Liver (tissue), 9 donors: ENCODE measurements around the gene CCDC102A. TPM values are rescaled to one million over a fixed set of nuclear protein-coding genes. Genes with fewer than 3 reads are reported as not detected.

Experiments
- DNase-seq: peaks from one replicate; pipeline ENCODE4 v3.0.0-alpha.2; 2017; ENCODE audit warnings: low spot score
- H3K27ac ChIP-seq, 2 donors: one replicate each; pipeline ENCODE4 v1.7.0; 2013; ENCODE audit warnings: inconsistent platforms in 2 of 2, low read length in 2 of 2, control low read depth in 1 of 2, low read depth in 1 of 2, mild to moderate bottlenecking in 1 of 2
- H3K27me3 ChIP-seq, 4 donors: one replicate each; pipeline versions ENCODE4 v1.6.1 to v1.7.0; 2013; ENCODE audit warnings: low read length in 3 of 4, inconsistent platforms in 1 of 4, mild to moderate bottlenecking in 1 of 4, moderate library complexity in 1 of 4; ENCODE audit not compliant: control insufficient read depth in 4 of 4, insufficient read depth in 4 of 4
- H3K36me3 ChIP-seq, 4 donors: one replicate each; pipeline versions ENCODE4 v1.6.1 to v1.7.0; 2013; ENCODE audit warnings: low read length in 3 of 4, mild to moderate bottlenecking in 3 of 4, low read depth in 1 of 4, moderate library complexity in 1 of 4; ENCODE audit not compliant: control insufficient read depth in 4 of 4, insufficient read depth in 3 of 4
- H3K4me1 ChIP-seq, 4 donors: one replicate each; pipeline versions ENCODE4 v1.6.1 to v1.7.0; 2013; ENCODE audit warnings: low read length in 3 of 4, mild to moderate bottlenecking in 3 of 4, moderate library complexity in 1 of 4; ENCODE audit not compliant: control insufficient read depth in 4 of 4, insufficient read depth in 4 of 4
- H3K4me3 ChIP-seq, 3 donors: one replicate each; pipeline versions ENCODE4 v1.6.1 to v1.7.0; 2013; ENCODE audit warnings: low read length in 3 of 3, control low read depth in 1 of 3, low read depth in 1 of 3, mild to moderate bottlenecking in 1 of 3
- H3K9ac ChIP-seq, 2 donors: one replicate each; pipeline ENCODE4 v1.7.0; 2013; ENCODE audit warnings: low read length in 2 of 2, mild to moderate bottlenecking in 2 of 2, moderate library complexity in 2 of 2, control low read depth in 1 of 2, low read depth in 1 of 2
- H3K9me3 ChIP-seq, 4 donors: one replicate each; pipeline versions ENCODE4 v1.6.1 to v1.7.0; 2013; ENCODE audit warnings: low read length in 3 of 4; ENCODE audit not compliant: control insufficient read depth in 4 of 4
- EGR1 ChIP-seq, 2 donors: IDR thresholded peaks; 2 replicates each; pipeline ENCODE4 v1.6.1; 2016 to 2018; ENCODE audit warnings: antibody characterized with exemption in 2 of 2, low read depth in 2 of 2
- FOXA1 ChIP-seq: IDR thresholded peaks from 2 replicates; pipeline ENCODE4 v1.6.1; 2016; ENCODE audit warnings: antibody characterized with exemption
- FOXA2 ChIP-seq: IDR thresholded peaks from 2 replicates; pipeline ENCODE4 v1.6.1; 2016; ENCODE audit warnings: antibody characterized with exemption
- JUND ChIP-seq, 2 donors: IDR thresholded peaks; 2 replicates each; pipeline ENCODE4 v1.6.1; 2016; ENCODE audit warnings: antibody characterized with exemption in 2 of 2
- NR2F2 ChIP-seq: IDR thresholded peaks from 2 replicates; pipeline ENCODE4 v1.6.1; 2016; ENCODE audit warnings: antibody characterized with exemption
- RXRA ChIP-seq, 2 donors: IDR thresholded peaks; 2 replicates each; pipeline ENCODE4 v1.6.1; 2017 to 2018; ENCODE audit warnings: antibody characterized with exemption in 2 of 2, mild to moderate bottlenecking in 1 of 2
- SP1 ChIP-seq: IDR thresholded peaks from 2 replicates; pipeline ENCODE4 v1.6.1; 2018; ENCODE audit warnings: antibody characterized with exemption, mild to moderate bottlenecking
- TAF1 ChIP-seq: conservative IDR thresholded peaks from 2 replicates; pipeline ENCODE4 v1.6.1; 2016; ENCODE audit warnings: antibody characterized with exemption, mild to moderate bottlenecking
- YY1 ChIP-seq: IDR thresholded peaks from 2 replicates; pipeline ENCODE4 v1.6.1; 2016; ENCODE audit warnings: antibody characterized with exemption, mild to moderate bottlenecking
- WGBS: extraction: QIAGEN DNeasy Blood & Tissue Kit; methylation state at CpG from one replicate; pipeline ENCODE4 v1.1.7; 2013; 5-methylcytosine and 5-hydroxymethylcytosine counted together
- polyA plus RNA-seq, 2 donors: library from polyadenylated mRNA; stranded (reverse) in 1 of 2; unstranded in 1 of 2; fragments of 200-250 nt in 1 of 2; fragments of >200 nt in 1 of 2; fragmentation: Nextera tagmentation in 1 of 2; extraction: Ambion mirVana in 1 of 2; gene quantifications; one replicate each; pipeline versions ENCODE4 v1.2.1 to v1.2.3, GENCODE V29; 2013 to 2015
- total RNA-seq, 2 donors: library from RNA; depleted of rRNA; stranded (reverse); fragments of >200 nt; gene quantifications; one replicate each; pipeline ENCODE4 v1.2.3, GENCODE V29; 2014
- TF ChIP-seq, protein P1 (sequence below): IDR thresholded peaks from 2 replicates; pipeline ENCODE4 v1.6.1; 2016; ENCODE audit warnings: antibody characterized with exemption
- TF ChIP-seq, protein P2 (sequence below): IDR thresholded peaks from 2 replicates; pipeline ENCODE4 v1.6.1; 2016; ENCODE audit warnings: antibody characterized with exemption, mild to moderate bottlenecking
- TF ChIP-seq, protein P3 (sequence below): fragments of 150-350 bp; IDR thresholded peaks from 2 replicates; pipeline ENCODE4 v1.5.1; 2017; ENCODE audit warnings: improper control_type of control experiment, low read depth, low read length; ENCODE audit not compliant: missing input control
- TF ChIP-seq, protein P4 (sequence below): IDR thresholded peaks from 2 replicates; pipeline ENCODE4 v1.6.1; 2016; ENCODE audit warnings: antibody characterized with exemption
- TF ChIP-seq, protein P5 (sequence below): IDR thresholded peaks from 2 replicates; pipeline ENCODE4 v1.6.1; 2016; ENCODE audit warnings: antibody characterized with exemption
- donor health status: healthy.
- donor health status: healthy.
- donor health status: healthy.
- donor health status: healthy.
- donor health status: healthy.

Gene CCDC102A
- total and polyA plus RNA-seq, 4 donors, result 0.36 to 2.6 (median 1.7) TPM

DNA sequence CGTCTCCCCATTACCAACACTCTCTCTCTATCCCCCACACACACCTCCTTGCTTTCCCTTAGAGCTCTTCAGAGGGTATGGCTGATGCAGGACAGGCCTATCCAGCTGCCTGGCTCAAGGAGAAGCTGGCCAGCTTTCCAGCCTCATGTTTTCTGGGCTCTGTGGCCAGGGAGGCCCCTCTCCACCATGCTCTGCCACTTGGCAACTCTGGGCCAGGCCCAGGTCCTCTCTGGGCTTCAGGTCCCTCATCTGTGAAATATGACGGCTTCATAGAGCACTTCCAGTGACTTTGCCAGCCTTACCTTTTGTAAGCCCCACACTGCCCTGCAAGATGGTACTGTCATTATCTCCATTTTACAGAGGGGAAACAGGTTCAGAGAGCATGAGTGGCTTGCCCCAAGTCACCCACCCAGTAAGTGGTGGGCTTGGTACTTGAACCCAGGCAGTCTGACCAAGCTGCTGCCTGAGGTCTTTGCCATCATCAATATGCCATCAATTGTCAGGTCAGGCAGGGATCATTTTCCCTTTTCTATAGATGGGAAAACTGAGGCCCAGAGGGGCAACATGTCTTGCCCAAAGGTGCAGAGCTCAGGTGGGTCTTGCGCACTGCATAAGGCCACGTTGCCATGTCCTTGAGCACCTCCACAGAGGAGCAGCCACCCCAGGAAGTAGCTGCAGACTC lies 5.5 kb upstream of the CCDC102A start:
- no peak for DNase-seq
- Histone ChIP-seq H3K4me1 (peaks cover 0 to under 1% (median 0%) of the 10 kb centered on the region in 4 donors), H3K36me3 (no peaks in the 10 kb centered on the region), H3K27me3 (no peaks in the 10 kb centered on the region), H3K9me3 (no peaks in the 10 kb centered on the region), H3K9ac (no peak overlapping the region), H3K4me3 (no peak overlapping the region), H3K27ac (no peak overlapping the region)
- TF ChIP-seq YY1 (no peak), RXRA (IDR thresholded peaks at IDR 0.05) (no peak), SP1 (no peak), FOXA2 (no peak), NR2F2 (no peak), JUND (IDR thresholded peaks at IDR 0.05) (no peak)
- TF ChIP-seq, protein P1, sequence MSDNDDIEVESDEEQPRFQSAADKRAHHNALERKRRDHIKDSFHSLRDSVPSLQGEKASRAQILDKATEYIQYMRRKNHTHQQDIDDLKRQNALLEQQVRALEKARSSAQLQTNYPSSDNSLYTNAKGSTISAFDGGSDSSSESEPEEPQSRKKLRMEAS, result no peak
- TF ChIP-seq, protein P2, sequence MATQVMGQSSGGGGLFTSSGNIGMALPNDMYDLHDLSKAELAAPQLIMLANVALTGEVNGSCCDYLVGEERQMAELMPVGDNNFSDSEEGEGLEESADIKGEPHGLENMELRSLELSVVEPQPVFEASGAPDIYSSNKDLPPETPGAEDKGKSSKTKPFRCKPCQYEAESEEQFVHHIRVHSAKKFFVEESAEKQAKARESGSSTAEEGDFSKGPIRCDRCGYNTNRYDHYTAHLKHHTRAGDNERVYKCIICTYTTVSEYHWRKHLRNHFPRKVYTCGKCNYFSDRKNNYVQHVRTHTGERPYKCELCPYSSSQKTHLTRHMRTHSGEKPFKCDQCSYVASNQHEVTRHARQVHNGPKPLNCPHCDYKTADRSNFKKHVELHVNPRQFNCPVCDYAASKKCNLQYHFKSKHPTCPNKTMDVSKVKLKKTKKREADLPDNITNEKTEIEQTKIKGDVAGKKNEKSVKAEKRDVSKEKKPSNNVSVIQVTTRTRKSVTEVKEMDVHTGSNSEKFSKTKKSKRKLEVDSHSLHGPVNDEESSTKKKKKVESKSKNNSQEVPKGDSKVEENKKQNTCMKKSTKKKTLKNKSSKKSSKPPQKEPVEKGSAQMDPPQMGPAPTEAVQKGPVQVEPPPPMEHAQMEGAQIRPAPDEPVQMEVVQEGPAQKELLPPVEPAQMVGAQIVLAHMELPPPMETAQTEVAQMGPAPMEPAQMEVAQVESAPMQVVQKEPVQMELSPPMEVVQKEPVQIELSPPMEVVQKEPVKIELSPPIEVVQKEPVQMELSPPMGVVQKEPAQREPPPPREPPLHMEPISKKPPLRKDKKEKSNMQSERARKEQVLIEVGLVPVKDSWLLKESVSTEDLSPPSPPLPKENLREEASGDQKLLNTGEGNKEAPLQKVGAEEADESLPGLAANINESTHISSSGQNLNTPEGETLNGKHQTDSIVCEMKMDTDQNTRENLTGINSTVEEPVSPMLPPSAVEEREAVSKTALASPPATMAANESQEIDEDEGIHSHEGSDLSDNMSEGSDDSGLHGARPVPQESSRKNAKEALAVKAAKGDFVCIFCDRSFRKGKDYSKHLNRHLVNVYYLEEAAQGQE, result no peak
- WGBS, result 85% methylated on average over 4 of the region's 4 CpGs

DNA sequence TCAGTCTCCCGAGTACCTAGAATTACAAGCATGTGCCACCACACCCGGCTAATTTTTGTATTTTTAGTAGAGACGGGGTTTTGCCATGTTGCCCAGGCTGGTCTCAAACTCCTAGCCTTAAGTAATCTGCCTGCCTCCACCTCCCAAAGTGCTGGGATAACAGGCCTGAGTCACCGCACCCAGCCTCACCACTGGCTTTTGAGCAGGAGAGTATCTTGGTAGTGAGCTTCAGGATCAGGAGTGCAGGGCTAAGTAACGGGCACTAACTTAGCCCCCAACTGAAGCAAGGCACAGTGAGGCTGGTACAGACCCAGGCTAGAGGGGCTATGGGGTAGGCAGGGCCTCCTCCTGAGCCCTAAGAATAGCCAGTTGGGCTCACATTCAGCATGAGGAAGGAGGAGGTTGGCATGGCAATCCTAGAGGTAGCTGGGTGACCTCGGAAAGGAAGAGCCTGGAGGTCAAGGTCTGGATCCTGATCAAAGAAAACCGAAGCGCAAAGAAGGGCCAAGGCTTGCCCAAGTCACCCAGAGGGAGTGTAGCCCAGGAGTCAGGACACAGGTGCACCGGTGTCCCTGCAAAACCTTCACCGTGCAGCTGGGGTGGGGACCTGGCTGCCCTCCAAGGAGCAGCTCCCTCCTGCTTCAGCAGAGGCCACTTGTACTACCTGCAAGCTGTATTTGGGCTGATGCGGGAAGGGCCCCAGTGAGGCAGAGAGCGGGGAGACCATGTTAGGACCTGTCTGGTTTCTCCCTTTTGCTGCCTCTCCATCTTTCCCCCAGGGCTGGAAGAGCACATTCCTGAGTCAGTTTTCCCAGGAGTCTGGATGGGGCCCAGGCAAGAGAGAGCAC lies 4.8 kb upstream of the CCDC102A start:
- Histone ChIP-seq H3K4me1 (peaks cover 0 to 4% (median 0%) of the 10 kb centered on the region in 4 donors), H3K4me3 (no peak overlapping the region), H3K27ac (no peak overlapping the region), H3K27me3 (no peaks in the 10 kb centered on the region), H3K36me3 (no peaks in the 10 kb centered on the region), H3K9ac (no peak overlapping the region), H3K9me3 (no peaks in the 10 kb centered on the region)
- WGBS, result 87% methylated on average over 12 of the region's 12 CpGs
- TF ChIP-seq FOXA2, result no peak
- no peak for TF ChIP-seq TAF1
- TF ChIP-seq, protein P3, sequence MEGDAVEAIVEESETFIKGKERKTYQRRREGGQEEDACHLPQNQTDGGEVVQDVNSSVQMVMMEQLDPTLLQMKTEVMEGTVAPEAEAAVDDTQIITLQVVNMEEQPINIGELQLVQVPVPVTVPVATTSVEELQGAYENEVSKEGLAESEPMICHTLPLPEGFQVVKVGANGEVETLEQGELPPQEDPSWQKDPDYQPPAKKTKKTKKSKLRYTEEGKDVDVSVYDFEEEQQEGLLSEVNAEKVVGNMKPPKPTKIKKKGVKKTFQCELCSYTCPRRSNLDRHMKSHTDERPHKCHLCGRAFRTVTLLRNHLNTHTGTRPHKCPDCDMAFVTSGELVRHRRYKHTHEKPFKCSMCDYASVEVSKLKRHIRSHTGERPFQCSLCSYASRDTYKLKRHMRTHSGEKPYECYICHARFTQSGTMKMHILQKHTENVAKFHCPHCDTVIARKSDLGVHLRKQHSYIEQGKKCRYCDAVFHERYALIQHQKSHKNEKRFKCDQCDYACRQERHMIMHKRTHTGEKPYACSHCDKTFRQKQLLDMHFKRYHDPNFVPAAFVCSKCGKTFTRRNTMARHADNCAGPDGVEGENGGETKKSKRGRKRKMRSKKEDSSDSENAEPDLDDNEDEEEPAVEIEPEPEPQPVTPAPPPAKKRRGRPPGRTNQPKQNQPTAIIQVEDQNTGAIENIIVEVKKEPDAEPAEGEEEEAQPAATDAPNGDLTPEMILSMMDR, result no peak
- TF ChIP-seq SP1, result no peak
- no peak for TF ChIP-seq RXRA (IDR thresholded peaks at IDR 0.05)
- TF ChIP-seq, protein P1, result no peak
- no peak for TF ChIP-seq EGR1 (IDR thresholded peaks at IDR 0.05; ENCODE audit: low read depth in 2 of 2)
- TF ChIP-seq, protein P4, sequence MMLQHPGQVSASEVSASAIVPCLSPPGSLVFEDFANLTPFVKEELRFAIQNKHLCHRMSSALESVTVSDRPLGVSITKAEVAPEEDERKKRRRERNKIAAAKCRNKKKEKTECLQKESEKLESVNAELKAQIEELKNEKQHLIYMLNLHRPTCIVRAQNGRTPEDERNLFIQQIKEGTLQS, result no peak
- TF ChIP-seq, protein P5, sequence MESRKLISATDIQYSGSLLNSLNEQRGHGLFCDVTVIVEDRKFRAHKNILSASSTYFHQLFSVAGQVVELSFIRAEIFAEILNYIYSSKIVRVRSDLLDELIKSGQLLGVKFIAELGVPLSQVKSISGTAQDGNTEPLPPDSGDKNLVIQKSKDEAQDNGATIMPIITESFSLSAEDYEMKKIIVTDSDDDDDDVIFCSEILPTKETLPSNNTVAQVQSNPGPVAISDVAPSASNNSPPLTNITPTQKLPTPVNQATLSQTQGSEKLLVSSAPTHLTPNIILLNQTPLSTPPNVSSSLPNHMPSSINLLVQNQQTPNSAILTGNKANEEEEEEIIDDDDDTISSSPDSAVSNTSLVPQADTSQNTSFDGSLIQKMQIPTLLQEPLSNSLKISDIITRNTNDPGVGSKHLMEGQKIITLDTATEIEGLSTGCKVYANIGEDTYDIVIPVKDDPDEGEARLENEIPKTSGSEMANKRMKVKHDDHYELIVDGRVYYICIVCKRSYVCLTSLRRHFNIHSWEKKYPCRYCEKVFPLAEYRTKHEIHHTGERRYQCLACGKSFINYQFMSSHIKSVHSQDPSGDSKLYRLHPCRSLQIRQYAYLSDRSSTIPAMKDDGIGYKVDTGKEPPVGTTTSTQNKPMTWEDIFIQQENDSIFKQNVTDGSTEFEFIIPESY, result no peak
- no peak for TF ChIP-seq FOXA1
- DNase-seq, result no peak
